Gastrocnemius medialis (tissue), 4 donors: Measurements from ENCODE around the gene SSC5D. TPM values are rescaled to one million over a fixed set of nuclear protein-coding genes. Genes with fewer than 3 reads are reported as not detected.

ENCODE experiments used
- ATAC-seq, 2 donors: fragments of 150-250 bp; one replicate each; pipeline ENCODE4 v1.9.1; 2016
- DNase-seq, 2 donors: peaks; one replicate each; pipeline ENCODE4 v3.0.0-alpha.2; 2019
- H3K27ac ChIP-seq, 4 donors: fragments of 200-600 bp; sonication (generic); 1 replicate in 1 of 4; 2 replicates in 3 of 4; pipeline ENCODE4 v1.5.1; 2016 to 2018; ENCODE audit warnings: mild to moderate bottlenecking in 2 of 4, moderate library complexity in 1 of 4
- H3K27me3 ChIP-seq, 3 donors: fragments of 200-600 bp; sonication (generic) in 2 of 3; 1 replicate in 1 of 3; 2 replicates in 2 of 3; pipeline versions ENCODE4 v1.5.1 to v1.6.0; 2016 to 2019; ENCODE audit warnings: mild to moderate bottlenecking in 1 of 3, moderate library complexity in 1 of 3
- H3K36me3 ChIP-seq, 2 donors: fragments of 200-600 bp; sonication (generic) in 1 of 2; one replicate each; pipeline ENCODE4 v1.5.1; 2017 to 2018
- H3K4me1 ChIP-seq, 2 donors: fragments of 200-600 bp; sonication (generic) in 1 of 2; one replicate each; pipeline ENCODE4 v1.5.1; 2016 to 2017; ENCODE audit warnings: mild to moderate bottlenecking in 2 of 2
- H3K4me3 ChIP-seq, 4 donors: fragments of 200-600 bp; sonication (generic) in 3 of 4; 1 replicate in 1 of 4; 2 replicates in 3 of 4; pipeline ENCODE4 v1.5.1; 2016 to 2019; ENCODE audit warnings: mild to moderate bottlenecking in 2 of 4
- H3K9me3 ChIP-seq, 3 donors: fragments of 200-600 bp; sonication (generic) in 2 of 3; 1 replicate in 1 of 3; 2 replicates in 2 of 3; pipeline ENCODE4 v1.5.1; 2016 to 2019
- POLR2A ChIP-seq, 2 donors: fragments of 450-650 bp; IDR thresholded peaks; one replicate each; pipeline ENCODE4 v1.6.1; 2017; ENCODE audit warnings: antibody characterized with exemption in 2 of 2, mild to moderate bottlenecking in 2 of 2, moderate library complexity in 2 of 2
- in situ Hi-C, 4 donors: fragments of 200-750 bp; cut with MboI; loops; one replicate each; pipeline versions ENCODE4 v1.15.0 to v1.8.0; 2017; ENCODE audit warnings: low sequenced_read_pairs in 4 of 4
- intact Hi-C: fragments of 100-400 bp; cut with DNase I; formaldehyde crosslinking; loops from one replicate; pipeline ENCODE4 v1.15.1; 2023; ENCODE audit warnings: low total_unique reads
- total RNA-seq, 4 donors: library from RNA; depleted of rRNA; stranded (reverse); fragments of >200 nt; gene quantifications; one replicate each; pipeline versions ENCODE4 v1.1.0 to v1.2.3, GENCODE V29; 2016
- TF ChIP-seq, protein P1 (sequence below), 5 experiments: fragments of 450-650 bp in 3 of 5; fragments of 200-600 bp in 2 of 5; sonication (generic) in 2 of 5; IDR thresholded peaks in 4 of 5; conservative IDR thresholded peaks in 1 of 5; 1 replicate in 4 of 5; 2 replicates in 1 of 5; pipeline ENCODE4 v1.5.1; 2016 to 2019; ENCODE audit warnings: antibody characterized with exemption in 5 of 5, mild to moderate bottlenecking in 3 of 5, moderate library complexity in 3 of 5

SSC5D gene
- total RNA-seq, 4 donors from 2014 or later = 0.53 to 2.2 (median 1.1) TPM

DNA sequence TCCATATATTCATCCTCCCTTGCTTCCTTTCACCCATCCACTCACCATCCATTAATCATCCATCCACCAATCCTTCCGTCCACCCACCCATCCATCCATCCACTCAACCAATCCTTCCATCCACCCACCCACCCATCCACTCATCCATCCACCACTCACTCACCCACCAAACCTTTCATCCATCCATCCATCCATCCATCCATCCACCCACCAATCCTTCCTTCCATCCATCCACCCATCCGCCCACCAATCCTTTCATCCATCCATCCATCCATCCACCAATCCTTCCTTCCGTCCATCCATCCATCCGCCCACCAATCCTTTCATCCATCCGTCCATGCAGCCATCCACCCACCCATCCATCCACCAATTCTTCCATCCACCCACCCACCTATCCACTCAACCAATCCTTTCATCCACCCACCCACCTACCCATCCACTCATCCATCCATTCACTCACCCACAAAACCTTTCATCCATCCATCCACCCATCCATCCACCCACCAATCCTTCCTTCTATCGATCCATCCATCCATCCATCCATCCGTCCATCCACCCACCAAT lies 54.1 kb downstream of the SSC5D start:
- Histone ChIP-seq H3K27me3 (no peaks in the 10 kb centered on the region), H3K27ac (no peak overlapping the region), H3K4me3 (no peak overlapping the region), H3K9me3 (no peaks in the 10 kb centered on the region), H3K36me3 (no peaks in the 10 kb centered on the region), H3K4me1 (peaks cover 26 to 39% of the 10 kb centered on the region in 2 donors)
- intact Hi-C loops = no loop called here
- in situ Hi-C loops = no loop called here
- ATAC-seq = no peak
- DNase-seq = no peak
- TF ChIP-seq POLR2A (IDR thresholded peaks at IDR 0.05) = no peak
- TF ChIP-seq, protein P1, sequence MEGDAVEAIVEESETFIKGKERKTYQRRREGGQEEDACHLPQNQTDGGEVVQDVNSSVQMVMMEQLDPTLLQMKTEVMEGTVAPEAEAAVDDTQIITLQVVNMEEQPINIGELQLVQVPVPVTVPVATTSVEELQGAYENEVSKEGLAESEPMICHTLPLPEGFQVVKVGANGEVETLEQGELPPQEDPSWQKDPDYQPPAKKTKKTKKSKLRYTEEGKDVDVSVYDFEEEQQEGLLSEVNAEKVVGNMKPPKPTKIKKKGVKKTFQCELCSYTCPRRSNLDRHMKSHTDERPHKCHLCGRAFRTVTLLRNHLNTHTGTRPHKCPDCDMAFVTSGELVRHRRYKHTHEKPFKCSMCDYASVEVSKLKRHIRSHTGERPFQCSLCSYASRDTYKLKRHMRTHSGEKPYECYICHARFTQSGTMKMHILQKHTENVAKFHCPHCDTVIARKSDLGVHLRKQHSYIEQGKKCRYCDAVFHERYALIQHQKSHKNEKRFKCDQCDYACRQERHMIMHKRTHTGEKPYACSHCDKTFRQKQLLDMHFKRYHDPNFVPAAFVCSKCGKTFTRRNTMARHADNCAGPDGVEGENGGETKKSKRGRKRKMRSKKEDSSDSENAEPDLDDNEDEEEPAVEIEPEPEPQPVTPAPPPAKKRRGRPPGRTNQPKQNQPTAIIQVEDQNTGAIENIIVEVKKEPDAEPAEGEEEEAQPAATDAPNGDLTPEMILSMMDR (IDR thresholded peaks at IDR 0.05 in 4 of 5, conservative IDR thresholded peaks at IDR 0.05 in 1 of 5) = no peak

GRCh38 chr19:55543567-55543966 lies 55.3 kb downstream of the SSC5D start:
- DNase-seq (no peak), ATAC-seq (no peak)
- Histone ChIP-seq H3K4me3 (no peak overlapping the region), H3K4me1 (peaks cover 38 to 51% of the 10 kb centered on the region in 2 donors), H3K9me3 (no peaks in the 10 kb centered on the region), H3K27me3 (no peaks in the 10 kb centered on the region), H3K27ac (no peak overlapping the region), H3K36me3 (no peaks in the 10 kb centered on the region)
- intact Hi-C loops = no loop called here
- TF ChIP-seq, protein P1 (IDR thresholded peaks at IDR 0.05 in 4 of 5, conservative IDR thresholded peaks at IDR 0.05 in 1 of 5) = no peak
- no peak for TF ChIP-seq POLR2A (IDR thresholded peaks at IDR 0.05)
- in situ Hi-C loops = no loop called here

- no peak for DNase-seq
- no peak overlapping the region for H3K4me3 ChIP-seq
- H3K27me3 ChIP-seq = no peaks in the 10 kb centered on the region
- ATAC-seq = no peak
- no peak overlapping the region for H3K27ac ChIP-seq
- peaks cover 43 to 56% of the 10 kb centered on the region in 2 donors for H3K4me1 ChIP-seq
- H3K9me3 ChIP-seq = no peaks in the 10 kb centered on the region
- intact Hi-C loops (no loop called here), in situ Hi-C loops (no loop called here)
- H3K36me3 ChIP-seq = no peaks in the 10 kb centered on the region
- TF ChIP-seq POLR2A (IDR thresholded peaks at IDR 0.05) = no peak
- TF ChIP-seq, protein P1 (IDR thresholded peaks at IDR 0.05 in 4 of 5, conservative IDR thresholded peaks at IDR 0.05 in 1 of 5) = no peak
Observed at GRCh38 chr19:55544014-55544413, 55.8 kb downstream of the SSC5D start.

DNA sequence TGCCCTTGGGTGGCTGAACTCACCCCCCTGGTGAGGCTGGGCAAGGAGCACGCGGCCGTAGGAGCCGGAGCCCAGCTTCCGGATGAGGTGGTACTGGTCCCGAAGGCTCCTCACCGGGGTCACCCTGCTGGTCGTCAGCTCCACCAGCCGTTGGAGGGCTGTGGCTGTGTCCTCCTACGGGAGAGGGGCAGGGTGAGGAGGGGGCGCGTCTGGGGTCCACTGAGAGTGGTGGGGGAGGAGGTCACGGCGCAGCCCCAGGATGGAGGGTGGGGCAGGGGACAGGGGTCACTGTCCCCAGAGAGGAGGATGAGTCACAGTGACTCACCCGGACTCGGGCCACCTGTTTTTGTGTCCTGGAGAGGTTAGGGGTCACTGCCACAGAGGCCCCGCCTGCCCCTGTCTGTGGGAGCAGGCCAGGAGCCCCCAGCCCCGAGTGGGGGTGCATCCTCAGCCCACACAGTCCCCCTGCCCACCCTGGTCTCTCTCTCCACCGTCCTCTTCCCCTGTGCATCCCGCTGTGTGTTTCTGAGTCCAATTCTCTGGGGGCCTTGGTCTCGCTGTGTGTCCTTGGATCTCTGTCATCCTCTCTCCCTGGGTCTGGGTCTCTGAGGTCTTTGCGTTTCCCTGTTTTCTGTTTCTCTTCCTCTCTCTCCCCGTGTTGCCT lies 56.7 kb downstream of the SSC5D start:
- Histone ChIP-seq H3K27me3 (no peaks in the 10 kb centered on the region), H3K27ac (peak overlapping the region; percentile 90 to 98 (median 94))
- DNase-seq = peak in 1 of 2 donors; percentile 67

More for the DNA sequence above, 56.7 kb downstream of the SSC5D start:
- Histone ChIP-seq H3K9me3 (no peaks in the 10 kb centered on the region), H3K36me3 (no peaks in the 10 kb centered on the region), H3K4me1 (peaks cover 46 to 61% of the 10 kb centered on the region in 2 donors), H3K4me3 (peak overlapping the region in 1 of 4 donors; percentile 4)
- intact Hi-C loops (no loop called here), in situ Hi-C loops (loop anchor here in 1 of 4 donors (5.0 kb wide), 1 partner anchor 52 kb away; the partner anchor contains the start of gene FIZ1)
- no peak for ATAC-seq
- TF ChIP-seq, protein P1 (IDR thresholded peaks at IDR 0.05 in 4 of 5, conservative IDR thresholded peaks at IDR 0.05 in 1 of 5) = no peak
- TF ChIP-seq POLR2A (IDR thresholded peaks at IDR 0.05) = no peak
